Type B pancreatic cell (in vitro differentiated cells): ENCODE data around the gene GNG13. TPM values are rescaled to one million over a fixed set of nuclear protein-coding genes. Genes with fewer than 3 reads are reported as not detected.
A peak's percentile ranks its signal among the peaks of the same experiment; 100 is the strongest.
"Not testable (repeated sequence)": the region's sequence is repeated elsewhere in the genome, so short reads cannot be mapped to it uniquely, and the experiment has no call there.

Experiments
- DNase-seq: peaks from one replicate; pipeline ENCODE4 v3.0.0; 2021; ENCODE audit warnings: mixed read lengths; ENCODE audit not compliant: unreplicated experiment; ENCODE audit errors: extremely low spot score
- H3K27ac Mint-ChIP-seq: 2 replicates; pipeline ENCODE4 v1.8.0; 2021; ENCODE audit warnings: mild to moderate bottlenecking, mixed read lengths
- H3K27me3 Mint-ChIP-seq: 2 replicates; pipeline ENCODE4 v1.8.0; 2021; ENCODE audit warnings: mixed read lengths
- H3K36me3 Mint-ChIP-seq: 2 replicates; pipeline ENCODE4 v1.8.0; 2021; ENCODE audit warnings: mixed read lengths
- H3K4me1 Mint-ChIP-seq: one replicate; pipeline ENCODE4 v1.8.0; 2021; ENCODE audit warnings: mixed read lengths; ENCODE audit not compliant: unreplicated experiment
- H3K4me3 Mint-ChIP-seq: 2 replicates; pipeline ENCODE4 v1.8.0; 2021; ENCODE audit warnings: mild to moderate bottlenecking, mixed read lengths
- H3K9me3 Mint-ChIP-seq: 2 replicates; pipeline ENCODE4 v1.8.0; 2021; ENCODE audit warnings: mixed read lengths
- total RNA-seq: library from RNA; stranded (reverse); gene quantifications from 2 replicates; pipeline ENCODE4 v1.2.1, GENCODE V29; 2021; ENCODE audit warnings: low replicate concordance
- TF ChIP-seq, protein P1 (sequence below): fragments of 200-600 bp; sonication (generic); conservative IDR thresholded peaks from 2 replicates; pipeline ENCODE4 v1.5.0; 2021; ENCODE audit warnings: antibody characterized with exemption, mild to moderate bottlenecking

GNG13 gene
- total RNA-seq, 1 donor from 2014 or later: not detected

DNA sequence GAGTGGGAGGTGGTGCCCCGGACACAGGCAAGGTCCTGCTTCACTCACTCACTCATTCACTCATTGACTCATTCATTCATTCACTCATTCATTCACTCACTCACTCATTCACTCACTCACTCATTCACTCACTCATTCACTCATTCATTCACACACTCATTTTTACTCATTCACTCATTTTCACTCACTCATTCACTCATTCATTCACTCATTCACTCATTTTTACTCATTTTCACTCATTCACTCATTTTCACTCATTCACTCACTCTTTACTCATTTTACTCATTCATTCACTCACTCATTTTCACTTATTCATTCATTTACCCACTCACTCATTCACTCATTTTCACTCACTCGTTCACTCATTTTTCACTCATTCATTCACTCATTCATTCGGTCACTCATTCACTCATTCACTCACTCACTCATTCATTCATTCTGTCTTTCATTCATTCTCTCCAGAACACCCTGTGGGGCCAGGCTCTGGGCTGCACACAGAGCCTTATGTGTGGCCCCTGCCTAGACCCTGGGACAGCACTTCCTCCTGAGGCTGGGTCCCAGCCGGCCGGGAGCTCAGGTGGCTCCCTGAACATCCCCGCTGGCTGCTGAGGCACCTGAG is 21.5 kb downstream of the GNG13 start:
- TF ChIP-seq, protein P1, sequence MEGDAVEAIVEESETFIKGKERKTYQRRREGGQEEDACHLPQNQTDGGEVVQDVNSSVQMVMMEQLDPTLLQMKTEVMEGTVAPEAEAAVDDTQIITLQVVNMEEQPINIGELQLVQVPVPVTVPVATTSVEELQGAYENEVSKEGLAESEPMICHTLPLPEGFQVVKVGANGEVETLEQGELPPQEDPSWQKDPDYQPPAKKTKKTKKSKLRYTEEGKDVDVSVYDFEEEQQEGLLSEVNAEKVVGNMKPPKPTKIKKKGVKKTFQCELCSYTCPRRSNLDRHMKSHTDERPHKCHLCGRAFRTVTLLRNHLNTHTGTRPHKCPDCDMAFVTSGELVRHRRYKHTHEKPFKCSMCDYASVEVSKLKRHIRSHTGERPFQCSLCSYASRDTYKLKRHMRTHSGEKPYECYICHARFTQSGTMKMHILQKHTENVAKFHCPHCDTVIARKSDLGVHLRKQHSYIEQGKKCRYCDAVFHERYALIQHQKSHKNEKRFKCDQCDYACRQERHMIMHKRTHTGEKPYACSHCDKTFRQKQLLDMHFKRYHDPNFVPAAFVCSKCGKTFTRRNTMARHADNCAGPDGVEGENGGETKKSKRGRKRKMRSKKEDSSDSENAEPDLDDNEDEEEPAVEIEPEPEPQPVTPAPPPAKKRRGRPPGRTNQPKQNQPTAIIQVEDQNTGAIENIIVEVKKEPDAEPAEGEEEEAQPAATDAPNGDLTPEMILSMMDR: no peak
- H3K27me3 Mint-ChIP-seq: peaks cover 10% of the 10 kb centered on the region
- H3K4me1 Mint-ChIP-seq: peaks cover 4% of the 10 kb centered on the region
- DNase-seq: no peak
- H3K27ac Mint-ChIP-seq: no peak overlapping the region
- H3K9me3 Mint-ChIP-seq: no peaks in the 10 kb centered on the region
- H3K4me3 Mint-ChIP-seq: no peak overlapping the region
- H3K36me3 Mint-ChIP-seq: no peaks in the 10 kb centered on the region

DNA sequence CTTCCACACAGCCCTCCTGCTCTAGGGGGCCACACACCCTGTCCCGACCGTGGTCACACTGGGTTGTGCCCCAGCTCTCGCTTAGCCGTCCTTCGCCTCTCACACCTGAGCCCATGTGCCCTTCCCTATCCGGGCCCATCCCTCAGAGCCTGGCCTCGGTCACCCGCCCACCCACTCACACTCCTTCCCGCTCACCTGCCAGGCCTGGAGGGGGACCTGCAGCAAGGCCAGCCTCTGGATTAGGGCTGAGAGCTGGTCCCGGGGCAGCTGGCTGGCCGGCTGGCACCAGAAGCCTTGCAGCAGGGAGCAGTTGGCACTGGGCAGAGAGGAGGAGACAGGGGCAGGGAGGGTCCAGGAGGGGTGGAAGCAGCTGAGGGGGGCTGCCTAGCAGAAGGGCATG is 22.1 kb downstream of the GNG13 start:
- TF ChIP-seq, protein P1: no peak
- Mint-ChIP-seq H3K36me3 (no peaks in the 10 kb centered on the region), H3K4me3 (no peak overlapping the region), H3K9me3 (no peaks in the 10 kb centered on the region), H3K27ac (no peak overlapping the region), H3K4me1 (peaks cover 4% of the 10 kb centered on the region), H3K27me3 (peaks cover 10% of the 10 kb centered on the region)
- no peak for DNase-seq

DNA sequence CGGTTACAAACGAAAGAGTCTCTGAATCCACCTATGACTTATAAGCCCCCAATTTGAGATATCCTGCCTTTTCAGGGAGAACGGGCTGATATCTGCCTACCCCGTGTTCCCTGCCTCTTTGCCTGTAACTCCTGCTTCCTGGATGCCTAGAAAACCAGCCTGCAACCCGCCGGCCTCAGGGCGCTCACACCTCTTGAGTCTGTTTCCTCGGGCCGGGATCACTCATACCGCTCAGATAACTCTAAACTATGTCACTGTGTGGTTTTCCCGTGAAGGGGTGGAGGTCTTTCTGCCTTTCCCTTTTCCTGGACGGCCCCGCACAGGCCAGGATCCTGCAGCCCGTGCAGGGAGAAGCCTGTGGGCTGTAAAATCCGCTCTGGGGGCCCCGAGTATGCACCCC is 22.7 kb downstream of the GNG13 start:
- peak overlapping the region; percentile 62 for H3K27ac Mint-ChIP-seq
- H3K9me3 Mint-ChIP-seq: no peaks in the 10 kb centered on the region
- H3K36me3 Mint-ChIP-seq: no peaks in the 10 kb centered on the region
- peaks cover 10% of the 10 kb centered on the region for H3K27me3 Mint-ChIP-seq
- TF ChIP-seq, protein P1: no peak
- peaks cover 4% of the 10 kb centered on the region for H3K4me1 Mint-ChIP-seq
- H3K4me3 Mint-ChIP-seq: no peak overlapping the region
- DNase-seq: no peak

DNA sequence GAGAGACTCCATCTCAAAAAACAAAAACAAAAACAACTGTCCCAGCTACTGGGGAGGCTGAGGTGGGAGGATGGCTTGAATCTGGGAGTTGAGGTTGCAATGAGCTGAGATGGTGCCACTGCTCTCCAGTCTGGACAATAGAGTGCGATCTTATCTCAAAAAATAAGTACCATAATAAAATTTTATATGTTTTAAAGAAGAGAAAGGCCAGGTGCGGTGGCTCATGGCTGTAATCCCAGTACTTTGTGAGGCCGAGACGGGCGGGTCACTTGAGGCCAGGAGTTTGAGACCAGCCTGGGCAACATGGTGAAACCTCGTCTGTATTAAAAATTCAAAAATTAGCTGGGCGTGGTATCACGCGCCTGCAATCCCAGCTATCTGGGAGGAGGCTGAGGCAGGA is 23.7 kb downstream of the GNG13 start:
- Mint-ChIP-seq H3K27ac (no peak overlapping the region), H3K4me3 (no peak overlapping the region), H3K36me3 (no peaks in the 10 kb centered on the region)

DNA sequence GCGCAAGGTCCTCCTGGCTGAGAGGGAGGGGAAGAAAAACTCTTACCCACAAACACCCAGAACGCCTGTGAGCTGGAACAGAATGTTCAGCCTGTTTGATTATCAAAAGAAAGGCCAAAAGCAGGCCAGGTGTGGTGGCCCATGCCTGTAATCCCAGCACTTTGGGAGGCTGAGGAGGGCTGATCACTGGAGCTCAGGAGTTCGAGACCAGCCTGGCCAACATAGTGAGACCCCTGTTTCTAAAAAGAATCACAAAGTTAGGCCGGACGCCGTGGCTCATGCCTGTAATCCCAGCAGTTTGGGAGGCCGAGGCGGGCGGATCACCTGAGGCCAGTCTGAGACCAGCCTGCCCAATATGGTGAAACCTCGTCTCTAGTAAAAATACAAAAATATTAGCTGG is 24.2 kb downstream of the GNG13 start:
- not testable (repeated sequence) for H3K27me3 Mint-ChIP-seq, H3K9me3 Mint-ChIP-seq, H3K36me3 Mint-ChIP-seq, H3K27ac Mint-ChIP-seq, H3K4me1 Mint-ChIP-seq, DNase-seq, H3K4me3 Mint-ChIP-seq

More for the DNA sequence above, 23.7 kb downstream of the GNG13 start:
- Mint-ChIP-seq H3K4me1 (peaks cover 4% of the 10 kb centered on the region), H3K27me3 (peaks cover 10% of the 10 kb centered on the region), H3K9me3 (no peaks in the 10 kb centered on the region)
- TF ChIP-seq, protein P1: no peak
- DNase-seq: no peak

DNA sequence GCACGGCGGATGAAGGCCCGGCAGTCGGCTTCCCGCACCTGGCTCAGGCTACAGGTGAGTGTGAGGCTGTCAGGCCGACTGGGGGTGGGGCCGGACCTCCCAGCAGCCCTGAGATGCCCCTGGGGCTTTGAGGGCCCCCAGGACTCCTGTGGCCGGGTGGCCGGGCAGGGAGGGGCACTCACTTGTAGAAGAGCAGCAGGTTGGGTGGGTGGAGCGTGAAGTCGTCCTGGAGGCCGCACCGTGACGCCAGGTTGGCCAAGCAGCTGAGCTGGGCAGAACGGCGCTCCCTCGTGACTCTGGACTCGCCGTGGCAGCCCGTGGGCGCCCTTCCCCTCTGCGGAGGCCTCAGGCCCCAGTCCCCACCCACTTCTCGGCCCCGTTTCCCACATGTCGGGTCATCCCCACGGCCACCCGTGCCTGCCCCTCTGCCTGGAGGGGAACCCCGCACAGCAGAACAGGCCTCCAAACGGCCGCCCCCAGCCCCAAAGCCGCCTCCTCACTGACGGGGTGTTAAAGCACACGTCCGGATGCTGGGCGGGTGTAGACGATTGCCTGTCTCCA is 25.2 kb downstream of the GNG13 start:
- Mint-ChIP-seq H3K4me1 (peaks cover 4% of the 10 kb centered on the region), H3K9me3 (no peaks in the 10 kb centered on the region), H3K27ac (no peak overlapping the region), H3K36me3 (no peaks in the 10 kb centered on the region), H3K27me3 (peaks cover 6% of the 10 kb centered on the region), H3K4me3 (no peak overlapping the region)
- TF ChIP-seq, protein P1: no peak
- DNase-seq: no peak
